Neural cell (in vitro differentiated cells): ENCODE data around the gene EFCAB11. TPM values are rescaled to one million over a fixed set of nuclear protein-coding genes. Genes with fewer than 3 reads are reported as not detected.

ENCODE experiments used
- H2AFZ ChIP-seq: fragments of 200-600, 300-800 bp; sonication (generic), shearing (Covaris generic); 2 replicates; pipeline ENCODE4 v1.6.0; 2014; ENCODE audit warnings: low read depth, mild to moderate bottlenecking, antibody characterized with exemption, low read length, moderate library complexity
- H3F3A ChIP-seq: fragments of 200-600 bp; shearing (Covaris generic); 2 replicates; pipeline ENCODE4 v1.6.1; 2016; ENCODE audit warnings: mild to moderate bottlenecking, moderate library complexity, mixed read lengths, antibody characterized with exemption, low read length; ENCODE audit not compliant: insufficient read depth, poor library complexity, severe bottlenecking
- H3K27ac ChIP-seq: fragments of 200-600, 300-800 bp; sonication (generic), shearing (Covaris generic); 2 replicates; pipeline ENCODE4 v1.5.1; 2014; ENCODE audit warnings: mild to moderate bottlenecking, low read length, moderate library complexity
- H3K27me3 ChIP-seq: fragments of 300-800, 200-600 bp; sonication (generic), shearing (Covaris generic); 2 replicates; pipeline ENCODE4 v1.6.0; 2014; ENCODE audit warnings: mild to moderate bottlenecking, low read depth, low read length, moderate library complexity; ENCODE audit not compliant: insufficient read depth
- H3K36me3 ChIP-seq: fragments of 300-800, 200-600 bp; sonication (generic), shearing (Covaris generic); 2 replicates; pipeline ENCODE4 v1.5.1; 2014; ENCODE audit warnings: mild to moderate bottlenecking, antibody characterized with exemption, low read length, moderate library complexity; ENCODE audit not compliant: insufficient read depth
- H3K4me2 ChIP-seq: fragments of 300-800, 200-600 bp; sonication (generic), shearing (Covaris generic); 2 replicates; pipeline ENCODE4 v1.6.0; 2014; ENCODE audit warnings: mild to moderate bottlenecking, low read length
- H3K4me3 ChIP-seq: fragments of 300-800, 200-600 bp; sonication (generic), shearing (Covaris generic); 2 replicates; pipeline ENCODE4 v1.5.1; 2014; ENCODE audit warnings: mild to moderate bottlenecking, low read length, moderate library complexity
- H3K79me2 ChIP-seq: fragments of 200-600 bp; shearing (Covaris generic); replicated peaks from 2 replicates; pipeline ENCODE4 v1.6.0; 2014; ENCODE audit warnings: mild to moderate bottlenecking, low read length, moderate library complexity; ENCODE audit not compliant: insufficient read depth
- H3K9ac ChIP-seq: fragments of 300-800, 200-600 bp; sonication (generic), shearing (Covaris generic); 2 replicates; pipeline ENCODE4 v1.6.1; 2016; ENCODE audit warnings: mild to moderate bottlenecking, low read length, mixed read lengths
- H3K9me2 ChIP-seq: fragments of 200-600 bp; shearing (Covaris generic); 2 replicates; pipeline ENCODE4 v1.6.1; 2016; ENCODE audit warnings: mild to moderate bottlenecking, low read length, mixed read lengths; ENCODE audit not compliant: insufficient read depth
- H3K9me3 ChIP-seq: fragments of 200-600, 300-800 bp; sonication (generic), shearing (Covaris generic); 2 replicates; pipeline ENCODE4 v1.6.1; 2016; ENCODE audit warnings: mild to moderate bottlenecking, mixed run types, low read length, moderate library complexity, mixed read lengths
- H4K20me1 ChIP-seq: fragments of 200-600 bp; shearing (Covaris generic); 2 replicates; pipeline ENCODE4 v1.6.1; 2016; ENCODE audit warnings: mild to moderate bottlenecking, mixed run types; ENCODE audit not compliant: insufficient read depth
- CTCF ChIP-seq: fragments of 450-650 bp; IDR thresholded peaks from 2 replicates; pipeline ENCODE4 v1.5.1; 2014; ENCODE audit warnings: antibody characterized with exemption, mild to moderate bottlenecking, moderate library complexity; ENCODE audit not compliant: poor library complexity, severe bottlenecking
- EP300 ChIP-seq: fragments of 450-650 bp; conservative IDR thresholded peaks from 2 replicates; pipeline ENCODE4 v1.6.1; 2014; ENCODE audit warnings: antibody characterized with exemption, mild to moderate bottlenecking, moderate library complexity; ENCODE audit not compliant: poor library complexity, severe bottlenecking
- EZH2 ChIP-seq: fragments of 200-600, 300-800 bp; shearing (Covaris generic), sonication (generic); IDR thresholded peaks from 2 replicates; pipeline ENCODE4 v1.6.1; 2014; ENCODE audit warnings: antibody characterized with exemption, low read length, borderline replicate concordance, mild to moderate bottlenecking; ENCODE audit not compliant: insufficient read depth, poor library complexity, severe bottlenecking
- MXI1 ChIP-seq: fragments of 450-650 bp; conservative IDR thresholded peaks from 2 replicates; pipeline ENCODE4 v1.6.1; 2014; ENCODE audit warnings: antibody characterized with exemption, mild to moderate bottlenecking; ENCODE audit not compliant: poor library complexity, severe bottlenecking
- POLR2AphosphoS5 ChIP-seq: IDR thresholded peaks from 2 replicates; pipeline ENCODE4 v1.6.1; 2012
- RAD21 ChIP-seq: fragments of 450-650 bp; conservative IDR thresholded peaks from 2 replicates; pipeline ENCODE4 v1.6.1; 2014; ENCODE audit warnings: antibody characterized with exemption, mild to moderate bottlenecking, moderate library complexity
- REST ChIP-seq: IDR thresholded peaks from 2 replicates; pipeline ENCODE4 v1.6.1; 2012; ENCODE audit warnings: borderline replicate concordance
- SMC3 ChIP-seq: fragments of 450-650 bp; conservative IDR thresholded peaks from 2 replicates; pipeline ENCODE4 v1.6.1; 2014; ENCODE audit warnings: antibody characterized with exemption, mild to moderate bottlenecking, moderate library complexity; ENCODE audit not compliant: poor library complexity
- TAF1 ChIP-seq: IDR thresholded peaks from 2 replicates; pipeline ENCODE4 v1.6.1; 2012; ENCODE audit warnings: low read depth
- polyA plus RNA-seq: library from polyadenylated mRNA; depleted of rRNA; stranded (reverse); fragments of >200 nt; gene quantifications from 2 replicates; pipeline ENCODE4 v1.2.3, GENCODE V29; 2014

The EFCAB11 gene
- polyA plus RNA-seq, 1 donor from 2014 or later, result 7.9 TPM

GRCh38 chr14:89798212-89798773, 156.2 kb downstream of the EFCAB11 start:
- Histone ChIP-seq H3K36me3 (no peaks in the 10 kb centered on the region), H3K27ac (no peak overlapping the region), H3K9me2 (no peaks in the 10 kb centered on the region), H3K4me3 (no peak overlapping the region), H3K9ac (no peak overlapping the region), H3K79me2 (no peaks in the 10 kb centered on the region), H3F3A (peaks cover 2% of the 10 kb centered on the region), H4K20me1 (no peaks in the 10 kb centered on the region), H3K27me3 (no peaks in the 10 kb centered on the region), H3K9me3 (no peaks in the 10 kb centered on the region), H2AFZ (no peak overlapping the region), H3K4me2 (no peak overlapping the region)
- TF ChIP-seq MXI1 (no peak), CTCF (no peak), POLR2AphosphoS5 (no peak), SMC3 (no peak), EZH2 (no peak), RAD21 (no peak), EP300 (no peak), TAF1 (no peak), REST (no peak)

- no peaks in the 10 kb centered on the region for H3K36me3 ChIP-seq
- no peak overlapping the region for H3K27ac ChIP-seq
- H3K9ac ChIP-seq, result no peak overlapping the region
- no peaks in the 10 kb centered on the region for H3K9me3 ChIP-seq
- no peak overlapping the region for H3K4me3 ChIP-seq
- H3K4me2 ChIP-seq, result no peak overlapping the region
- H4K20me1 ChIP-seq, result no peaks in the 10 kb centered on the region
- H3K27me3 ChIP-seq, result no peaks in the 10 kb centered on the region
- H2AFZ ChIP-seq, result no peak overlapping the region
- no peaks in the 10 kb centered on the region for H3K9me2 ChIP-seq
- H3K79me2 ChIP-seq, result no peaks in the 10 kb centered on the region
- TF ChIP-seq EP300 (no peak), TAF1 (no peak), REST (no peak), SMC3 (no peak), EZH2 (no peak), MXI1 (no peak), CTCF (no peak), RAD21 (no peak), POLR2AphosphoS5 (no peak)
- no peaks in the 10 kb centered on the region for H3F3A ChIP-seq
Measured at GRCh38 chr14:89797148-89797547, 157.4 kb downstream of the EFCAB11 start.
